HG02678 (cell line): ENCODE measurements around the gene KCTD7.
A peak's percentile ranks its signal among the peaks of the same experiment; 100 is the strongest.
"Not testable (repeated sequence)": the region's sequence is repeated elsewhere in the genome, so short reads cannot be mapped to it uniquely, and the experiment has no call there.

Source experiments
- ATAC-seq: cut with Tn5 transposase; IDR thresholded peaks from one replicate; pipeline ENCODE4 v1.9.1; 2021; ENCODE audit warnings: mild to moderate bottlenecking, moderate library complexity; ENCODE audit not compliant: unreplicated experiment

The KCTD7 gene

DNA sequence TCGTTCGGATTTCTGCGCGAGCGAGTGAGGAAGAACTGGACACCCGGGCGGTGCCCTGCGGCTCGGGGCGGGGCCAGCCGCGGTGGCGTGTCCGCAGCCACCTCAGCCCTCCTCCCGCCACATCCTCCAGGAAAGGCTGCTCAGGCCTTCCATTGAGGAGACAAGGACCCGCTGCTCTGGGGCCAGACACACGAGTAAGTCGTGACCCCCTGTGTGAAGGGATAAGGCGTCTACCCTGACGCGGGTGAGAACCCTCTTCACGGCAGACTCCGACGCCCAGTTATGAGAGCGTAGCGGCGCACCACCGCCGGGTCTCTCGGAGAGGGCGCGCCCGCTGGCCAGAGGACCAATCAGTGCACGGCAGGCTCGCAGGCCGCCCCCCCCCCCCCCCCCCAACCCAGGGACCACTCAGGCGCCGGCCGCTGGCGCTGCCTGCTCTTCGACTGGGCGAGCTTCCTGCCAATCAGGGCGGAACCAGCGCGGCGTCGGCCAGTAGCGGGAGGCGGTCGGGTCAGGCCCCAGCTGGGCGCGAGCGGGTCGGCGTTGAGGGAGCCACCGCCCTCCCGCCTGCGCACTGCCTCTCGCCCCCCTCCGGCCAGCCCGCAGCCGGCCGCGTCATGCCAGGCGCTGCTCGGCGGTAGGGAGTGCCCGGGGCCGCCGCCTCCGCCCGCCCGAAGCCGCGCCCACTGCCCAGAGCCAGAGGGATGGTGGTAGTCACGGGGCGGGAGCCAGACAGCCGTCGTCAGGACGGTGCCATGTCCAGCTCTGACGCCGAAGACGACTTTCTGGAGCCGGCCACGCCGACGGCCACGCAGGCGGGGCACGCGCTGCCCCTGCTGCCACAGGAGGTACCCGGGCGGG is at the start of gene KCTD7:
Gene KCTD7 (plus strand): TSS at position 521 of the 861 bp plus-strand sequence. CDS start 184 bp downstream, at position 705.
- ATAC-seq = peak; percentile 91

DNA sequence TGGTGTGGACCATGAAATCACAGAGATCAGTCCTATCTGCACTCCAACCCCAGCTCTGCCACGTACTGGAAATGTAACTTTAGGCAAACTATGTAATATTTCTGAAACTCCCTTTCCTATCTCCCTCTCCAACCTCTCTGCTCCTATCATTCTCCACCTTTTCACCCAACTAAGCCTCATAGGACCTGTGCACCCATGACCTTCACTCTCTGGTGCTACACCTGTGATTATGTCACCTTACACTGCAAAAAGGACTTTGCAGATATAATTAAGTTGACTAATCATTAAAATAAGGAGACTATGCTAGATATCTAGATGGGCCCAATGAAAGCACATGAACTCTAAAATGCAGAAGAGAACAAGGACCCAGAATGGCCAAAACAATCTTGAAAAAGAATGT is 48.3 kb upstream of the KCTD7 start:
- ATAC-seq = not testable (repeated sequence)

DNA sequence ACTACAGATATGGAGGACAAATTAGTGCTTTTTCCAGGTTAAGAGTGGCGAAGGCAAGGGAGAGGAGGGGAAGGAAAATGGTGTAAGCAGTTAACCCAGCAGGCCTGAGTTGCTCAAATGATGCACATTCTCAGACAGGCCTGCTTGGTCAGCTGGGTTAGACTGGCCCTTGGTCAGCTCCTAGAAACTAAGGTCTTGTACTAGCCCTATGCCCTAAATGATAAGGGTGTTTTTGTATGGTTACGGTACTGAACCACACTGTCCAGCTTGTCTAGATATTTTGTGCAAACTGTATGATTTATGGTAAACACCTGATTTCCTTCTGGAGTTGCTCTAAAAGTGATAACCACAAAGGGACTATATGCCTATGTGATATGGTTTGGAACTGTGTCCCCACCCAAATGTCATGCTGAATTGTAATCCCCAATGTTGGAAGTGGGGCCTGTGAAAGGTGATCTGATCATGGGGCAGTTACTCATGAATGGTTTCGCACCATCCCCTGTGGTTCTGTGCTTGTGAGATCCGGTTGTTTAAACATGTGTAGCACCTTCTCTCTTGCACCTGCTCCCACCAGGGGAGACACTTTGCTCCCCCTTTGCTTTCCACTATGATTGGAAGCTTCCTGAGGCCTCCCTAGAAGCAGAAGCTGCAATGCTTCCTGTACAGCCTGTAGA is 45.7 kb upstream of the KCTD7 start:
- ATAC-seq = not testable (repeated sequence)

DNA sequence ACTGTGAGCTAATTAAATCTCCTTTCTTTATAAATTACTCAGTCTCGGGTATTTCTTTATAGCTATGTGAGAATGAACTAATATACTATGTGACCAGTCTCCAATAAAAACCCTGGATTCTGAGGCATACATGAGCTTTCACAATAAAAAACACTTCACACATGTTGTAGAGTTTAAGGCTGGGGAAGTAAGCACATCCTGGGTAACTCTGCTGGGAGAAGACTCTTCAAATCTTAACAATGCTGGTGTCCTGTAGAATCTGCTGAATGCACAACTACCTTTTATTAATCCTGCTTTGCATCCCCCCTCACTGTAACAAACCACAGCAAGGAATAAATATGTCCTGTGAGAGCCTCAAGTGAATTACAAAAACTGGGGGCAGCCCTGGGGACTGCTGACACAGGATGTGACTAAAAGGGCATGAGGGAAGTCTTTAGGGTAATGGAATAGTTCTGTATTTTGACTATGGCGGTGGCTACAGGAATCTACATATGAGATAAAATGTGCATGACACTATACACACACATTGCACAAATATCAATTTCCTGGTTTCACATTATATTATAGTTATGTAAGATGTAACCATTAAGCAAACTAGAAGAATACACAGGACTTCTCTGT is 45.1 kb upstream of the KCTD7 start:
- no peak for ATAC-seq

DNA sequence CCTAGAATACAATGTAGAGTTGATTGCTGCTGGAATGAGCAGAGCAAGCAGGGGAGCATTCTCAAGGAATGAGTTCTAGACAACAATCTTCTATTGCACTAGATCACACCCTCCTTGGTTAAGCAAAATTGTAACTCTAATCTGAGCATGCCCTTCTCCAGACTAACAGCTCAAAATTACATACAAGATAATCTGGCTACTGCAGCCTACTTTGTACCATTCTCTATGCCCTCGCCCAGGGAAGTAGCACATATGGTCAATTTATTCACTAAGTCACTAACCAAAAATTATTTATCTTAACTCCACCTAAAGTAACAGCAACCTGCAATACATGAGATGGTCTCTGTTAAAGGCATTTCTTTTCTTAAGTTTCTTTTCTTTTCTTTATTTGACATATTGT is 42.5 kb upstream of the KCTD7 start:
- ATAC-seq = no peak

DNA sequence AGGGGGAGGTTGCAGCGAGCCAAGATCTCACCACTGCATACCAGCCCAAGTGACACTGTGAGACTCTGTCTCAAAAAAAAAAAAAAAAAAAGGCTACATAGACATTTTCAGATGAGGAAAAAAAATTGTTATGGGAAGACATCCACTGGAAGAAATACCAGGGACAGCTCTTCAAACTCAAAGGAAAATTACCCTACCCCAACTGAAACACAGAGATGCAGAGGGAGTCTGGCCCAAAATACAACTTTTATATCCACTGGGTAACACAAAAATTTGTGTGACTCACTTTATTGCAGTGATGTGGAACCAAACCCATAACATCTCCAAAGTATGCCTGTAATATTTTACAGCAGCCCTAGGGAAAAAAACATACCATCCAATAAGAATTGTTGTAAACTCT is 40.5 kb upstream of the KCTD7 start:
- not testable (repeated sequence) for ATAC-seq

DNA sequence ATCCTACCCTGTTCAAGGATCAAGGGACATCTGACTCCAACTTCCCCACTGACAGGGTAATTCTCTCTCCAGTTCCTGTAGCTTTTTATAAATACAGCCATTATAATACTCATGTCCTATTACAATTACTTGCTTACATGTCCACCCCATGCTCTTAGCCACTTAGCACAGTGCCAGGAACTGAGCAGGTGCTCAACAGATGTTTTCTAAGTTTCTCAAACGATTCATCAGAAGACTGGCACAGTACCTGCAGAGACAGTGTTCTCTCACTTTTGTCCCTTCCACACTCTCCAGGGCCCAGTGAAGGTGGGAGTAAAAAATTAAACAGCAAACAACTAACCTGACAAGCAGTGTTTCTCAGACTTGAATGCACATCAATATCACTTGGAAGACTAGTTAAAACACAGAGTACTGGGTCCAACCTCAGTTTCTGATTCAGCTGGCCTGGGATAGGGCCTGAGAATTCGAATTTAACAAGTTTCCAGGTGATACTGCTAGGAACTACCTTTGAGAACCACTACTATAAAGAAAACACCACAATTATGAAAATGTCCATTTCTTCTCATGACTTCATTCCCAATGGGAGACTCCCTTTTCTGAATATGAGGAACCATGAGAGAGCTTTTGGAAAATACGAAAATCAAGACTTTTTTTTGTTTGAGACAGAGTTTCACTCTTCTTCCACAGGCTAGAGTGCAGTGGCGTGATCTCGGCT is 39.7 kb upstream of the KCTD7 start:
- not testable (repeated sequence) for ATAC-seq

DNA sequence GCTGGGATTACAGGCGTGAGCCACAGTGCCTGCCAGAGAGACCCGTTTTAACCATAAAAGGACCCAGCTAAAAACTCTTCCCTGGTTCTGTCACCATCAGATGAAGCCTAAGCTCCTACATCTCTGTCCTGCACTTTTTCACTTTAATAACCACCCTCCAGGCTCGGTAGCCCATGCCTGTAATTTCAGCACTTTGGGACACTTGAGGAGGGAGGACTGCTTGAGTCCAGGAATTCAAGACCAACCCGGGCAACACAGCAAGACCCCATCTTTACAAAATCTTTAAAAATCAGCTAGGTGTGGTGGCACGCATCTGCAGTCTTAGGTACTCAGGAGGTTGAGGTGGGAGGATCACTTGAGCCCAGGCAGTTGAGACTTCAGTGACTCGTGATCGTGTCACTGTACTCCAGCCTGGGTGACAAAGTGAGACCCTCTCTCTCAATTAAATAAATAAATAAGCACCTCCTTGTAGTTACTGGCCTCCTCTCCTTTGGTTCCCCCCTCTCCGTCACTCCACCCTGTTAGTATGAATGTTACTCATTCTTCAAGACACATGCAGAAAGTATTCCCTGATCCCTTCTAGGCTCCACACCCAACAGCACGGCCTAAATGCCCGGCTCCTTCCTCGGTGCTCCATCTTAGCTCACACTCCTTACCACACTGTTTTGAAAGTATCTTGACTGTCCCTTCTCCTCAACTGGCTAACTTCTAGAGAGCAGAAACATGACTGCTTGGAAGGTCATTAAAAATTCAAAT is 38.2 kb upstream of the KCTD7 start:
- not testable (repeated sequence) for ATAC-seq

DNA sequence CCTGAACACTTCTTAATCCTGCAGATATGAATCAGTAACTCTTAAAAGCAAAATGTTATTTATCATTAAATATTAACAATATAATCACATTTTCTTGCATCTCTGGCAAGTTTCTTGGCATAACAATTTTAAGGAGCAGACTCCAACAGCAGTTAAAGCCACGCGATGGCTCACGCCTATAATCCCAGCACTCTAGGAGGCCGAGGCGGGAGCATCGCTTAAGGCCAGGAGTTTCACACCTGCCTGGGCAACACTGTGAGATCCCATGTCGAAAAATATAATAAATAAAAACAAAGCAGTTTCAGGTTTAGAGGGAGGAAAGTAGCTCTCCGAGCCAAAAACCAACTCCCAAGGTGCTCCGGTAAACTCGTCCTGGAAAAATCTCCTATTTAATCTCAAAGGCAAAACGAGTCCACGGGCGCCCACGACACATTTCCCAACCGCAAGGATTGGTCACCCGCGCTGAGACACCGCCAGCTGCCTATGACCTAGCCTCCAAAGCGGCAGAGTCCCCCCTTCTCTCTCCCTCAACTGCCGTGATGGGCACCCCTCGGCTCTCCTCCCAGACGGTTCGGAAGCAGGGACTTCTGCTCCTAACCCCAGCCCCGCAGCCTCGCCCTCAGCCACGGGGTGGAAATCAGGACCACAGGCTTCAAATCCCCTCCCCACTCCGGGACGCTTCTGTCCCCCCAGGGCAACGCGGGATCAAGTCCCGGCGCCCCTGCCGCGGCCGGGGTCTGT is 37.5 kb upstream of the KCTD7 start:
- ATAC-seq = not testable (repeated sequence)

DNA sequence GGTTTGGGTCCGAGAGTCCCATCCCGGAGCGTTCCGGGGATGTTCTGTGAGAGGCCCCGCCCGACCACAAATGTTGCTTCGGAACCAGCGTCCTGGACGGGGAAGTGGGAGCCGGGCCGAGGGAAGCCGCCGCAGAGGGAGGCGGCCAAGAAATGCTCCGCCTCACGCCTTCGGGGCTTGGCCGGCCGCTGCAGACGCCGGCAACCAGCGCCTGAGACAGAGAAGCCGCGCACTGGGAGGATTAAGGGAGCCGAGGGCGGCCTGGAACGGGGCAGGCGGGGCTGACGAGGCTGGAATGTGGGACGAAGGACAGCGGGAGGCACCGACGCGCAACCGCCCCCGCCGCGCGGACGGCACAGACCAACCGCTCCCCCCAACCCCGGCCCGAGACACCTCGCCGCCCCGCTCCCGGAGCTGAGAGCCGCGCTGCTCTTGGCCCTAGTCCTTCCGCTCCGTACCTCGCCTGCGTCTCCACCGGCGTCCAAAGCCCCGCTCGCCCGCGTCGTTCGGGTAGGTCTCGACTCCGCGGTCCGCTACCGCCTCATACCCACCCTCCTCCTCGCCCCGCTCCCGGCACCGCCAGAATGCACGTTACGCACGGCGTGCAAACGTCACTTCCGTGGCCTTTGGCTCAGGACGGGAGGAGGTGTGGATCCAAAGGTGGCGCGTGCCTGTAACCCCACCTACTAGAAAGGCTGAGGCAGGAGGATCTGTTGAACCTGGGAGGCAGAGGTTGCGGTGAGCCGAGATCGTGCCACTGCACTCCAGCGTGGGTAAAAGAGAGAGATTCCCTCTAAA is 36.7 kb upstream of the KCTD7 start:
- ATAC-seq = peak; percentile 99

DNA sequence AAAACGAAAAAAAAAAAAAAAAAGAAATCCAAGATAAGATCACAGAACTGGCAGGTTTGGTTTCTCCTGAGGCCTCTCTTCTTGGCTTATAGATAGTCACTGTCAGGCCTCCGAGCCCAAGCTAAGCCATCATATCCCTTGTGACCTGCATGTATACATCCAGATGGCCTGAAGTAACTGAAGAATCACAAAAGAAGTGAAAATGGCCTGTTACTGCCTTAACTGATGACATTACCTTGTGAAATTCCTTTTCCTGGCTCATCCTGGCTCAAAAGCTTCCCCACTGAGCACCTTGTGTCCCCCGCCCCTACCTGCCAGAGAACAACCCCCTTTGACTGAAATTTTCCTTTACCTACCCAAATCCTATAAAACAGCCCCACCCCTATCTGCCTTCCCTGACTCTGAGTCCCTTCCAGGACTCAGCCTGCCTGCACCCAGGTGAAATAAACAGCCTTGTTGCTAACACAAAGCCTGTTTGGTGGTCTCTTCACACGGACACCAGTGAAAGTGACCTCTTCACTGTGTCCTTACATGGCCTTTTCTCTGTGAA is 36.0 kb upstream of the KCTD7 start:
- ATAC-seq = not testable (repeated sequence)

DNA sequence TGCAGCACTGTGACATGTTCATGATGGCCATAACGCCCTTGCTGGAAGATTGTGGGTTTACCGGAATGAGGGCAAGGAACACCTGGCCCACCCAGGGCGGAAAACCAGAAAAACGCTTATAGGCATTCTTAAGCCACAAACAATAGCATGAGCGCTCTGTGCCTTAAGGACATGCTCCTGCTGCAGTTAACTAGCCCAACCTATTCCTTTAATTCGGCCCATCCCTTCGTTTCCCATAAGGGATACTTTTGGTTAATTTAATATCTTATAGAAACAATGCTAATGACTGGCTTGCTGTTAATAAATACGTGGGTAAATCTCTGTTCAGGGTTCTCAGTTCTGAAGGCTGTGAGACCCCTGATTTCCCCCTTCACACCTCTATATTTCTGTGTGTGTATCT is 34.6 kb upstream of the KCTD7 start:
- ATAC-seq = not testable (repeated sequence)

DNA sequence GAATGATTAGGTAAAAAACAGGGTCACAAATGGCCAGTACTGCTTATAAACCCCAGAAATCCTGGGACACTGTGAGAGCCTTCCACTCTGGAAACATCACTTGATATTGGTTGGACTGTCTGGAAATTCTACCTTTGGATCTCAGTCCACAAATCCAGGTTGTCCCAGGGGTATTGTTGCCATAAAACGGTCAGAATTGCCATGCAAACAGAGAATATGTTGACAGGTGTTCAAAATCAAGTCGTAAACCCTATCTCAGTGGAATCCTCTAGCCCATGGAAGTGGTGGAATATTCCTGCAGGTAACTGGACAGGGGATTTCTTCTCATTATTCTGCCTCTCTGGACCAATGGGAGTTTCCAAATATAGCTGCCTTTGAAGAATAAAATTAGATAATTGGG is 31.2 kb upstream of the KCTD7 start:
- no peak for ATAC-seq

DNA sequence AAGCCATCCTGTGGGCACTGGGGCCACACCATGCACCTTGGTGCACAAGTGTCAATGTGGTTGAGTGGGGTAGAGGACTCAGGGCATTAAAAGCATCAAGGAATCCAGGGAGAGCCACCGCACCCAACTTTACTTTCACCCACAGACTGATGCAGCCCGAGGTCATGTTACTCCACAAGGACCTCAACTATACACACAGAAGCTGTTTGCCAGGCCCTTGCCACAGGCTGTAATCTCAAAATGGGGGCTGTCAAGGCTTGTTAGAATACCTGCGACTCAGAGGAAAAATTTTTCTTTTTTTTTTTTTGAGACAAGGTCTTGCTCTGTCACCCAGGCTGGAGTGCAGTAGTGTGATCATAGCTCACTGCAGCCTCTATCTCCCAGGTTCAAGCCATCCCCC is 26.5 kb upstream of the KCTD7 start:
- ATAC-seq = no peak

DNA sequence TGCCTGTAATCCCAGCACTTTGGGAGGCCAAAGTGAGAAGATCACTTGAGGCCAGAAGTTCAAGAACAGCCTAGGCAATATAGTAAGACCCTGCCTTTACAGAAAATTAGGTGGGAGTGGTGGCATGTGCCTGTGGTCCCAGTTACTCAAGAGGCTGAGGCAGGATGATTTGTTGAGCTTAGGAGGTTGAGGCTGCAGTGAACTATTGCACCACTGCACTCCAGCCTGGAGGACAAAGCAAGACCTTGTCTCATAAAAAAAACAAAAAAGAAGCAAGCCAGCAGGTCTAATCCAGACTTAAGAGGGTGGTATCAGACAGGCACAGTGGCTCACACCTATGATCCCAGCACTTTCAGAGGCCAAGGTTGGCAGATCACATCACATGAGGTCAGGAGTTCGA is 24.5 kb upstream of the KCTD7 start:
- no peak for ATAC-seq

DNA sequence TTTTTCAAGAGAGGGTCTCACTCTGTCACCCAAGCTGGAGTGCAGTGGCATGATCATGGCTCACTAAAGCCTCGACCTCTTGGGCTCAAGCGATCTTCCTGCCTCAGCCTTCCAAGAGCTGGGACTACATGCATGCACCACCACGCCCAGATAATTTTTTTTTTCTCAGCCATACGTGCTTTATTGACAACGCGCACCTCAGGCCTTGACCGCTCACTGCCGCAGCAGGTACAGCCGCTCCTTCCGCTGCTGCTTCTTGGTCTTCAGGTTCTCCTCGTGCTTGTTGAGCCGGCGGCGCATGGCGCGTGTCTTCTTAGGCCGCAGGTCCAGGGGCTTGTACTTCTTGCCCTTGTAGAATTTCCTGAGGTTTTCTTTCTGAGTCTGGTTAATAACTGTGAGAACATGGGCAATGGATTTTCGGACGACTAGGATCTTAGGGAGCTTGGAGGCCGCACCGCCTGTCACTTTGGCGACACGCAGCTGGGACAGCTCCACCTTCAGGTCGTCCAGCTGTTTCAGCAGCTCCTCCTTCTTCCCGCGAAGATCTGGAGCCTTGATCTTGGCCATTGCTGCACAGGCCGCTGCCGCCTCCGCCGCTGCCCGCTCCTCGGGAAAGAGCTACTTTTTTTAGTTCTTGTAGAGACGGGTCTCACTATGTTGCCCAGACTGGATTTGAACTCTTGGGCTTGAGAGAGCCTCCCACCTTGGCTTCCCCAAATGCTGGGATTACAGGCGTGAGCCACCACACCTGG is 22.0 kb upstream of the KCTD7 start:
- not testable (repeated sequence) for ATAC-seq

DNA sequence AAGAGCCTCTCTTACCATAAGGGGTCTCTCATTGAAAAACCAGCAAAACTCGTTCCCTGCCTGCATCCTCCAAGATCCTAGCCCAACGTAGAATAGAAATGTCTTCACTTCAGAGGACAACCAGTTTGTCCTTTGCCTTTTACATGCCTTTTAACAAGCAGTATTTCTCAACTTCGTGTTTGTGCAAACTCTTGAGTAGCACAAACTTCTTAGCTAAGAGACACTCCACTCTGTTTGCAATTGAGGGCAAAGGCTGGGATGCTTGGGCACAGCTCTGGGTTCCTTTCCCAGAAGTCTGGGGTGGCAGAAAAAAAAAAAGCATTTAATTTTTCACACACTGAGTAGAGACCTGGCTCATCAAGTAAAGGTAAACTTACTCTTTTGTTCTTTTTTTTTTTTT is 19.5 kb upstream of the KCTD7 start:
- no peak for ATAC-seq

DNA sequence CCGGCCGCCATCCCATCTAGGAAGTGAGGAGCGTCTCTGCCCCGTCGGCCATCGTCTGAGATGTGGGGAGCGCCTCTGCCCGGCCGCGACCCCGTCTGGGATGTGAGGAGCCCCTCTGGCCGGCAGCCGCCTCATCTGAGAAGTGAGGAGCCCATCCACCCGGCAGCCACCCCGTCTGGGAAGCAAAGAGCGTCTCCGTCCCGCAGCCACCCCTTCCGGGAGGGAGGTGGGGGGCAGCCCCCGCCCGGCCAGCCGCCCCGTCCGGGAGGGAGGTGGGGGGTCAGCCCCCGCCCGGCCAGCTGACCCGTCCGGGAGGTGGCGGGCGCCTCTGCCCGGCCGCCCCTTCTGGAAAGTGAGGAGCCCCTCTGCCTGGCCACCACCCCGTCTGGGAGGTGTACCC is 14.1 kb upstream of the KCTD7 start:
- not testable (repeated sequence) for ATAC-seq
